HEK293 (cell line): ENCODE results near the gene PIP4K2B.

Experiments
- CTCF ChIA-PET: fragments of 350-600 bp; formaldehyde crosslinking; extraction: SDS; loops from one replicate; lab custom pipeline; 2021; ENCODE audit warnings: antibody characterized with exemption; lab: Yijun Ruan, JAX
- POLR2A ChIA-PET: fragments of 300-600 bp; formaldehyde crosslinking; extraction: SDS; loops from one replicate; lab custom pipeline; 2020; ENCODE audit warnings: antibody characterized with exemption, inconsistent platforms; lab: Yijun Ruan, JAX
- H3K27ac ChIP-seq: fragments of 200-500 bp; sonication (Bioruptor generic); 2 replicates; pipeline ENCODE4 v1.5.1; 2014; ENCODE audit warnings: low read depth, low read length, control low read depth, inconsistent platforms; ENCODE audit errors: extremely low read depth
- H3K36me3 ChIP-seq, 2 experiments: fragments of 200-500 bp in 1 of 2; sonication (Bioruptor generic) in 1 of 2; 1 replicate in 1 of 2; 2 replicates in 1 of 2; pipeline ENCODE4 v1.5.1; 2014 to 2017; ENCODE audit warnings: inconsistent platforms in 2 of 2, low read length in 2 of 2; ENCODE audit not compliant: control insufficient read depth in 2 of 2, insufficient read depth in 1 of 2
- H3K4me1 ChIP-seq: fragments of 200-500 bp; sonication (Bioruptor generic); 2 replicates; pipeline ENCODE4 v1.5.1; 2014; ENCODE audit warnings: mild to moderate bottlenecking, low read length, inconsistent platforms; ENCODE audit not compliant: control insufficient read depth, insufficient read depth
- H3K4me3 ChIP-seq: 2 replicates; pipeline ENCODE4 v1.5.1; 2011; ENCODE audit warnings: low read depth, mild to moderate bottlenecking, control low read depth, low read length, moderate library complexity
- H3K9me3 ChIP-seq: fragments of 200-500 bp; sonication (Bioruptor generic); 2 replicates; pipeline ENCODE4 v1.5.1; 2014; ENCODE audit warnings: low read depth, low read length, inconsistent platforms; ENCODE audit not compliant: control insufficient read depth, insufficient read depth
- CTCF ChIP-seq: fragments of 450-650 bp; formaldehyde crosslinking; IDR thresholded peaks from 2 replicates; pipeline ENCODE4 v1.5.1; 2016; ENCODE audit warnings: missing biosample characterization, missing genetic modification characterization
- HOXD13 ChIP-seq: sonication (generic); formaldehyde crosslinking; IDR thresholded peaks from 2 replicates; pipeline ENCODE4 v1.8.0; 2022; ENCODE audit warnings: missing genetic modification reagents, borderline replicate concordance
- PRDM2 ChIP-seq: fragments of 450-650 bp; formaldehyde crosslinking; IDR thresholded peaks from 2 replicates; pipeline ENCODE4 v1.5.1; 2016; ENCODE audit warnings: missing biosample characterization, missing genetic modification characterization, borderline replicate concordance
- REST ChIP-seq: fragments of 450-650 bp; formaldehyde crosslinking; IDR thresholded peaks from 2 replicates; pipeline ENCODE4 v1.5.1; 2016; ENCODE audit warnings: missing biosample characterization, missing genetic modification characterization
- SP7 ChIP-seq: fragments of 450-650 bp; formaldehyde crosslinking; IDR thresholded peaks from 2 replicates; pipeline ENCODE4 v1.5.1; 2016; ENCODE audit warnings: missing biosample characterization, missing genetic modification characterization
- ZBTB20 ChIP-seq: fragments of 450-650 bp; formaldehyde crosslinking; IDR thresholded peaks from 2 replicates; pipeline ENCODE4 v1.5.1; 2016; ENCODE audit warnings: missing biosample characterization, missing genetic modification characterization
- ZFP41 ChIP-seq: fragments of 450-650 bp; formaldehyde crosslinking; IDR thresholded peaks from 2 replicates; pipeline ENCODE4 v1.5.1; 2016; ENCODE audit warnings: missing biosample characterization, missing genetic modification characterization, borderline replicate concordance
- ZNF146 ChIP-seq: fragments of 450-650 bp; formaldehyde crosslinking; IDR thresholded peaks from 2 replicates; pipeline ENCODE4 v1.5.1; 2016; ENCODE audit warnings: missing biosample characterization, missing genetic modification characterization
- ZNF292 ChIP-seq: fragments of 450-650 bp; formaldehyde crosslinking; IDR thresholded peaks from 2 replicates; pipeline ENCODE4 v1.5.1; 2016; ENCODE audit warnings: low read depth, missing biosample characterization, missing genetic modification characterization, borderline replicate concordance
- ZNF302 ChIP-seq: fragments of 450-650 bp; formaldehyde crosslinking; IDR thresholded peaks from 2 replicates; pipeline ENCODE4 v1.5.1; 2016; ENCODE audit warnings: missing biosample characterization, missing genetic modification characterization, low read depth
- ZNF341 ChIP-seq: fragments of 450-650 bp; formaldehyde crosslinking; IDR thresholded peaks from 2 replicates; pipeline ENCODE4; 2016; ENCODE audit warnings: low read depth, missing biosample characterization, missing genetic modification characterization
- ZNF426 ChIP-seq: fragments of 450-650 bp; formaldehyde crosslinking; IDR thresholded peaks from 2 replicates; pipeline ENCODE4 v1.5.1; 2017; ENCODE audit warnings: missing biosample characterization, missing genetic modification characterization, mild to moderate bottlenecking, inconsistent platforms, moderate library complexity
- ZNF48 ChIP-seq: fragments of 450-650 bp; formaldehyde crosslinking; IDR thresholded peaks from 2 replicates; pipeline ENCODE4 v1.5.1; 2016; ENCODE audit warnings: missing biosample characterization, missing genetic modification characterization
- ZNF791 ChIP-seq: fragments of 450-650 bp; formaldehyde crosslinking; IDR thresholded peaks from 2 replicates; pipeline ENCODE4 v1.5.1; 2016; ENCODE audit warnings: missing biosample characterization, missing genetic modification characterization
- TF ChIP-seq, protein P1 (sequence below): fragments of 450-650 bp; formaldehyde crosslinking; IDR thresholded peaks from 2 replicates; pipeline ENCODE4 v1.5.1; 2016; ENCODE audit warnings: missing biosample characterization, missing genetic modification characterization

The PIP4K2B gene

GRCh38 chr17:38740044-38740443, 59.3 kb downstream of the PIP4K2B start:
- ChIA-PET POLR2A (interaction anchor here (0.6 kb wide), 1 partner anchor 9 kb away, joined by 3 read pairs; no protein-coding TSS in a partner anchor), CTCF (interaction anchor here (0.6 to 1.0 kb wide), 2 partner anchors 14 to 63 kb away, joined by 3 read pairs; no protein-coding TSS in a partner anchor)
- TF ChIP-seq REST (tag by site-specific recombination) (no peak), CTCF (tag by site-specific recombination) (no peak), PRDM2 (tag by site-specific recombination) (no peak), ZNF146 (tag by site-specific recombination) (no peak), ZNF302 (tag by site-specific recombination) (no peak), ZNF292 (tag by site-specific recombination) (no peak), ZFP41 (no peak), ZBTB20 (tag by site-specific recombination) (no peak), ZNF48 (no peak), ZNF426 (tag by site-specific recombination) (no peak), HOXD13 (no peak), SP7 (tag by site-specific recombination) (no peak), ZNF341 (tag by site-specific recombination) (no peak), ZNF791 (tag by site-specific recombination) (no peak)
- TF ChIP-seq, protein P1, sequence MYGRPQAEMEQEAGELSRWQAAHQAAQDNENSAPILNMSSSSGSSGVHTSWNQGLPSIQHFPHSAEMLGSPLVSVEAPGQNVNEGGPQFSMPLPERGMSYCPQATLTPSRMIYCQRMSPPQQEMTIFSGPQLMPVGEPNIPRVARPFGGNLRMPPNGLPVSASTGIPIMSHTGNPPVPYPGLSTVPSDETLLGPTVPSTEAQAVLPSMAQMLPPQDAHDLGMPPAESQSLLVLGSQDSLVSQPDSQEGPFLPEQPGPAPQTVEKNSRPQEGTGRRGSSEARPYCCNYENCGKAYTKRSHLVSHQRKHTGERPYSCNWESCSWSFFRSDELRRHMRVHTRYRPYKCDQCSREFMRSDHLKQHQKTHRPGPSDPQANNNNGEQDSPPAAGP (tag by site-specific recombination): no peak
- no peak overlapping the region for H3K4me3 ChIP-seq
- H3K36me3 ChIP-seq: peaks cover 13 to 51% of the 10 kb centered on the region in 2 experiments; a peak in 2 of 3 replicates
- peaks cover 18% of the 10 kb centered on the region for H3K4me1 ChIP-seq
- H3K27ac ChIP-seq: no peak overlapping the region
- no peaks in the 10 kb centered on the region for H3K9me3 ChIP-seq
